Right ventricle myocardium superior (tissue), 1 donor: ENCODE data around the gene NADSYN1. TPM values are rescaled to one million over a fixed set of nuclear protein-coding genes. Genes with fewer than 3 reads are reported as not detected.
"Not testable (repeated sequence)": the region's sequence is repeated elsewhere in the genome, so short reads cannot be mapped to it uniquely, and the experiment has no call there.

ENCODE experiments used
- ATAC-seq: fragments of 200-7000 bp; cut with Tn5 transposase; one replicate; pipeline ENCODE4 v1.9.1; 2020; ENCODE audit warnings: mild to moderate bottlenecking; ENCODE audit not compliant: poor library complexity
- DNase-seq: peaks from one replicate; pipeline ENCODE4 v3.0.0-alpha.2; 2020
- intact Hi-C: fragments of 100-400 bp; cut with DNase I; formaldehyde crosslinking; loops from one replicate; pipeline ENCODE4 v1.11.2; 2022
- long read RNA-seq: library from polyadenylated mRNA; unstranded; transcript quantifications from one replicate; pipeline ENCODE4 v2.0.0, GENCODE V29; 2021
- total RNA-seq: library from RNA; stranded (reverse); fragmentation: NEBNext Ultra II Directional; extraction: Animal tissue kit (Norgen Biotek cat#: 25700); gene quantifications from one replicate; pipeline ENCODE4 v1.2.1, GENCODE V29; 2021
- donor health status: DM: no; HTN: yes; CAD: no; lungs with severe emphysema.

Gene NADSYN1
- total RNA-seq, result 18.5 TPM
- long read RNA-seq, transcript NADSYN1-201 (21 exons, 2,773 nt), result major isoform, 17 of 27 reads
- long read RNA-seq, partial matches to known transcripts, result 3 of 27 reads
- long read RNA-seq, other reads (novel, unspliced or antisense), result 6 of 27 reads

DNA sequence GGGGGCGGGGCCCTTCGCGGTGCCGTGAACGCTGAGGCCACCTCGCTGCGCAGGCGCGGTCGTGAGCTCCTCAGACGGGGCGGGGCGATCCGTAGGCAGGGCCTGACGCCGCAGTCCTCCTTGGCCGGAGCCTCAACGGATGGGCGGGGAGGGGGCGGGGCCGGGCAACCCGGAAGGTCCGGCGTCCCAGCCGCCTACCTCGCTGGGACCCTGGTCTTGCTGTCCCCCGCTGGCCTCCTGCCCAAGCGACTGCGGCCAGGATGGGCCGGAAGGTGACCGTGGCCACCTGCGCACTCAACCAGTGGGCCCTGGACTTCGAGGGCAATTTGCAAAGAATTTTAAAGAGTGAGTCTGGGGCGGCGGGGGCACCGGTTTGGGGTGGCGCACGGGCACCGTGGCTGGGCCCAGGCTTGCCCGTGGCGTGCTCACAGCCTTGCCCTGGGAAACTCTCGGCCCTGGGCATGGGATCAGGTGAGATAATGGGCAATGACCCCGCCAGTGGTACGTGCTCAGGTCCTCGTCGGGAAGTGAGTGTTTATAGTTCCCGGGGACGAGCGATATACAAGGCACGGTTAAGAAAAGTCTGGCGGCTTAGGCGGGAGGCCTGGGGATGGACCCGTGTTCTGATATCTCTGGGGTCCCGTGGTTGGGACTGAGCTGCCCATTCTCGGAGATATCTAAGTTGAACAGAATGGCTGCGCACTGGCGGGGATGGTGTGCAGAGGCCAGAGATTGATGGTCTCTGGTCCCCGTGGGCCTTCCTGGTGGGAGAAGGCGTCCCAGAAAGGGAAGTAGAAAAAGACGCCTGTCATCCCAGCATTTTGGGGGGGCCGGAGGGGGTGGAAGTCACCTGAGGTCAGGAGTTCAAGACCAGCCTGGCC is at the start of gene NADSYN1:
NADSYN1 (plus strand) TSS at position 167 of the 881 bp plus-strand sequence; CDS start at position 261, 94 bp downstream.
- intact Hi-C loops, result no loop called here
- DNase-seq (peak; percentile 99), ATAC-seq (peak; percentile 93)

GRCh38 chr11:71404209-71404608 is 48.8 kb upstream of the NADSYN1 start:
- no peak for ATAC-seq
- no peak for DNase-seq
- intact Hi-C loops, result no loop called here

DNA sequence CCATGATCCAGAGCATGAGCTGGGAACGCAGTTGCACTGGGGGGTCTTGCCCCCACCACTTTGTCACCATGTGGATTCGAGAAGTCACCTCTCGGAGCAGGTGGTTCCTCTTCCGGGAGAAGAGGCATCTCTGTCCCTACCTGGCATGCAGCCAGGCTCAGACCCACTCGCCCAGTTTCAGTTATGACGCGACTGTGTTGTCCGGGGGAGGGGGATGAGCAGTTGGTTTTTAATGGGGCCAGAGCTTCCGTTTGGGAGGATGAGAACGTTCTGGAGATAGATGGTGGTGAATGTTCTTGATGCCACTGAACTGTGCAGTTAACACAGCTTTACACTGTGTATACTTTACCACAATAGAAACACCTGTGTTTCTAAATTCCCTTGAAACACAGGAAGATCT is 46.3 kb upstream of the NADSYN1 start:
- DNase-seq (no peak), ATAC-seq (no peak)
- intact Hi-C loops, result no loop called here

DNA sequence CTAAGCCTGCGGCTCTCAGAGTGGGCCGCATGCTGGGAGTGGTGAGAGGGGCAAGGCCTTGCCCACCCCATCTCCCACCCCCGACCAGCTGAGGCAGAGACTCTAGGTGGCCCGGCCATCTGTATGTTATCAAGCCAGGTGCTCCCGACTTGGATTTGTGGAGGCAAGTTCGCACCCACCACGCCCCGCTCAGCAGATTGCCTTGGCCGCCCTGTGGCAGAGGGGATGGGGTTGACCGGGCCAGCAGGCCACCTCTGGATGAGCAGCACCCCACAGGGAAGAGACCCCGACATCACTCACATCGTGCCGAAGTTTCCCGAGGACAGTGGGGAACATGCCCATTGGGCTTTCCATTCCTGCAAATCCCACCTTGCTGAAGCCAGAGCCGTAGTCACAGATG is 45.6 kb upstream of the NADSYN1 start:
- intact Hi-C loops, result no loop called here
- DNase-seq, result no peak
- ATAC-seq, result no peak

DNA sequence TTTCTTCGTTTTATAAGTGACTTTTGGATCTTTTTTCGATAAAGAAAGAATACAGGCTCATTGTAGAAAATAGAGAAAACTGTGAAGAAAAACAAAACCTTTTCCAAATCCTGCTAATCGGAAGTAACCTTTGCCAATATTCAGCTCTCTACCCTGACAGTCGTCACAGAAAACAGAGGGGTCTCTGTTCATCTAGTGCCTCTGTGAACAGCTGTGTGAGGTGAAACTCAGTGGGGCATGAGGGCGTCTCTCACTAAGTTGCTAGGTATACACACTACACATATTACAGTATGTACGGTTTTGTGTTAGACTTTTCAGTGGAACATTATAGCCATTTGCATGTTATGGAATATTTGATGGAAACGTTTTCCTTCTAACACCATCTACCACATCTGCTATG is 44.2 kb upstream of the NADSYN1 start:
- no peak for DNase-seq
- intact Hi-C loops, result no loop called here
- ATAC-seq, result no peak

DNA sequence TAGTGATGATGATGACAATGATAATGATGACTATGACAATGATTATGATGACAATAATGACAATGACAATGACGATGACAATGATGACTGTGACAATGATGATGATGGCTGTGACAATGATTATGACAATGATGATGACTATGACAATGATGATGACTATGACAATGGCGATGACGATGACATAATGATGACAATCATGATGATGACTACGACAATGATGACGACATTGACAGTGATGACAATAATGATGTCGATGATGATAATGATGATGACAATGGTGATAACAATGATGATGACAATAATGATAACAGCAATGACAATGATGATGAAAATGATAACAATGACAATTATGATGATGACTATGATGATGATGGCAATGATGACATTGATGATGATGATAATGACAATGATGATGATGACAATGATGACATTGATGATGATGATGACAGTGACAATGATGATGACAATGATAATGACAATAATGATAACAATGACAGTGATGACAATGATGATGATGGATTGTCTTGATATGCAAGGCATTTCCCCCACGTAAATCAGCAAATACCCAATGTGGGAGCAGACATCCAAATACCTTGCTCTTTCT is 42.5 kb upstream of the NADSYN1 start:
- DNase-seq (no peak), ATAC-seq (no peak)
- intact Hi-C loops, result no loop called here

DNA sequence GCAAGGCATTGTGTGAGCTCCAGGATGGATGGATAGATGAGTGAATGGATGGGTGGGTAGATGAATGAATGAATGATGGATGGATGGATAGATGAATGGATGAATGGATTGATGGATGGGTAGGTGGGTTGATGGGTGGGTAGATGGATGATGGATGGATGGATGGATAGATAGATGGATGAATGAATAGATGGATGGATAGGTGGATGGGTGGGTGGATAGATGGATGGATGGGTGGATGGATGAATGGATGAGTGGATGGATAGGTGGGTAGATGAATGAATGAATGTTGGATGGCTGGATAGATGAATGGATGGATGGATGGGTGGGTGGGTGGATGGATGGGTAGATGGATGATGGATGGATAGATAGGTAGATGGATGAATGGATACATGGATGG is 38.4 kb upstream of the NADSYN1 start:
- intact Hi-C loops, result no loop called here
- ATAC-seq (no peak), DNase-seq (no peak)

DNA sequence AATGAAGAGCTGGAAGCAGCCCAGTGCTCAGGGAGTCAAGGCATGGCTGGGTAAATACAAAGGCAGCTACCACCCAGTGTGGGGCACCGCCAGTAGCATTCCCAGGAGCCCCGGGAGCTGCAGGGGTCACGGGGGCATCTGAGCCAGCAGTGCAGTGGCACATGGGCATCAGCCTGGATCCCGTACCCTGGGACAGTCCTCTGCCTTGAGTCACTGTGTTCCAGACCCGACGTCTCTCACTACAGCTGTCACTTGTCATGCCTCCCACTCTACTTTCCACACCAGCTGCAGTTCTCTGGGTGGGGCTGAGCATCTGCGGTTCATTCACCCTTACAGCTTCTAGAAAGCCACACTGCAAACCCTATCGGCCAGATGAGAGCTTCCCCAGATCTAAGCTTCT is 34.4 kb upstream of the NADSYN1 start:
- ATAC-seq, result no peak

GRCh38 chr11:71420455-71421241 is 32.4 kb upstream of the NADSYN1 start:
- peak; percentile 80 for ATAC-seq
- intact Hi-C loops, result no loop called here

More for the DNA sequence above, 34.4 kb upstream of the NADSYN1 start:
- DNase-seq, result no peak
- intact Hi-C loops, result no loop called here

DNA sequence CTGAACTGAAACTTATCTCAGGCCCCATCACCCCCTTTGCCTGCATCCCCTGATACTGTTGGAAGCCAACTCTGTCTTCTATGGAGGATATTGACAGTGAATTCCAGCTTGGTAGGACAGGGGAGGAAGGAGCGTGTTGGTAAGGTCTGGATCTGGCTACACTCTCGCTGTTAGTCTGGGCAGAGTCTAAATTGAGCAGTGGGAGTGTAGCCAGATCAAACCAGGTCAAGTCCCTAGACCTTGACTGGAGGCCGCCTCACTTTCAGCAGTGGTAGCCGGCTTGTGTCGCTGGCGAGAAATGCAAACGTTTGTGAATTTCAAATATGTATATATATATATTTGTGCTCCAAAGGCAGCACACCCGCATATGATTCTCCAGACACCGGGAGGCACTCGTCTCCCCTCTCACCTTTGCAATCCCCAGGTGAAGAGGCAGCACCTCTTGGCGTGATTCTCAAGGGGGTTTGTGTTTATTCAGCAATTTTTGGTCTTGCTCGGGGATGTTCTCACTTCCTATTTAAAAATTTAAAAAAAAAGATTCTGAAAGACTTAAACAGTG is 31.5 kb upstream of the NADSYN1 start:
- ATAC-seq, result peak; percentile 77
- no peak for DNase-seq
- intact Hi-C loops, result no loop called here

More at GRCh38 chr11:71420455-71421241, 32.4 kb upstream of the NADSYN1 start:
- no peak for DNase-seq

GRCh38 chr11:71422318-71422717 is 30.7 kb upstream of the NADSYN1 start:
- intact Hi-C loops, DNase-seq, ATAC-seq: not testable (repeated sequence)

DNA sequence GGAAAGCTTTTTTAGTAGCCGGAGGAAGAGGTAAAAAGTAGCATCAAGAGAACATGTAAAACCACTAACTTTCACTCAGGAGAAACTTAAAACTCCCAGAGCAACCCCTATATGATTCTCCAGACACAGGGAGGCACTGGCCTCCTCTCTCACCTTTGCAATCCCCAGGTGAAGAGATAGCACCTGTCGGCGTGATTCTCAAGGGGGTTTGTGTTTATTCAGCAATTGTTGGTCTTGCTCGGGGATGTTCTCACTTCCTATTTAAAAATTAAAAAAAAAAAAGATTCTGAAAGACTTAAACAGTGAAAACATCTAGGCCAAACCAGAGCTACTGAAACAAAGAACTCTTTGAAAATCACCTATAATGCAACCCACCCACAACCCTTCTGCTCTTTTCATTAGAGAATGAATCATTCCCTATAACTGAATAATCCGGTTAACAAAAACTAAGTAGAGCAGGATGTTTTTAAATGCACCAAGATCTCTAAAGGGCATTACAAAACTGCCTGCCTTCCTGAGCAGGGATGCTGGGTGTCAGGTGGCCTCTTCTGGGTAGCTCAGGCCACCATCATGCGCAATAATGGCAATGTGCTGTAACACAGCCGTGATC is 29.7 kb upstream of the NADSYN1 start:
- intact Hi-C loops, result no loop called here
- no peak for DNase-seq
- no peak for ATAC-seq

DNA sequence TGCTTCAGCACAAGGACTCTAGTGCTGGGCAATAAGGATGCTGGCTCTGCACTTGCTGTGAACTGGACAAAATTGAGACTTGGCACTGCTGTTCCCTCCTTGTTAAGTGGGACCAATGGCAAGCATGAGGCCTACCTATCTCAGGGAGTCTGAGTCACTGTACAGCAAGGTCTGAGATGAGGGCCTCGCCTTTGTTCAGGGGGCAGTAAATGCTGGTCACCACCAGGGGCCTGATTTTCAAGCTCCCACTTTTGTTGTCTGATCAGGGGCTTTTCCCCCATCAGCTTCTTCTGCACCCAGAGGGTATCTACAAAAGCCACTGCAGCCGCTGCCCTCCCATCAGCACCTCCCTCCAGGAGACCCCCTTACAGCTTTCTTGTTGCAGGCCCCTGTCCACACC is 27.6 kb upstream of the NADSYN1 start:
- DNase-seq (no peak), ATAC-seq (no peak)
- intact Hi-C loops, result no loop called here

- intact Hi-C loops, result no loop called here
- ATAC-seq, result no peak
Observed at GRCh38 chr11:71425860-71426259, 27.1 kb upstream of the NADSYN1 start.

DNA sequence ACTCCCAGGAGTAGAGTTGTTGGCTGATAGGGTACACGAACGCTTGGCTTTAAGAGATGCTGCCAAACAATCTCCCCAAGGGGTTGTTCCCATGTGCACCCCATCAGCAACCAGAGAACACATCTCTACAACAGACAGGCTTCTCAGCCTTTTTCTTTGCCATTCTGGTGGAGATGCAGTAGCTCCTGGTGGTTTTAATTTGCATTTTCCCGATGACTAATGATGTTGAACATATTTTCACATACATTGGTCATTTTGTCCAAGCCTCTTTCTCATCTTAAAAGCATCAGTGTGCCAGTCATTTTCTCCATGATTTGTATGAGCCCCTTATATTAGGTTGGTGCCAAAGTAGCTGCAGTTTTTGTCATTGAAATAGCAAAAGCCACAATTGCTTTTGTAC is 26.6 kb upstream of the NADSYN1 start:
- DNase-seq (no peak), ATAC-seq (no peak)
- intact Hi-C loops, result no loop called here

More at GRCh38 chr11:71425860-71426259, 27.1 kb upstream of the NADSYN1 start:
- no peak for DNase-seq

DNA sequence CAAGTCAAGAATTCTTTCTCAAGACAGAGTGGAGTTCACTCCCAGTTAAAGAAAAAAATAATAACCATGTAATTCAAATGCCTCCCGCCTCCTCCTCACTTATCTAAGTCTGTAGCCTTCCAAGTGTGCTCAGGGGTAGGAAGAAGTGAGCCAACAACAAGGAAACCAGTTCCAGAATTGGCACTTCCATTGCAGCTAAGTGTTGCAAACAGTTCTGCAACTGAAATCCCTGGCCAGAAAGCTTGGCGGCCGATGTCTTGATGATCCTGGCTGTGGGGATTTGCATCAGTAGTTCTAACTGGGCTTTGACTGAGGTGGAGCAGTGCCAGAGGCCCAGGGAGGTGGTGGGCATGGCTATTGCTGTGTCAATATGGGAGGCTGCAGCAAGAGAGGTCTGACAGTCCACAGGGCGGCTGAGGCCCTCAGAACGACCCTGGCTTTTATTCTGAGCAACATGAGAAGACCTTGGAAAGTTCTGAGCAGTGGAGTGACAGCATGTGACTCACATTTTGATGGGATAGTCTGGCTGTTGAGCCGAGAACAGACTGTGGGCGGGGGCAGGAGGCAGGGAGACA is 24.1 kb upstream of the NADSYN1 start:
- DNase-seq (peak; percentile 83), ATAC-seq (peak; percentile 68)
- intact Hi-C loops, result no loop called here

DNA sequence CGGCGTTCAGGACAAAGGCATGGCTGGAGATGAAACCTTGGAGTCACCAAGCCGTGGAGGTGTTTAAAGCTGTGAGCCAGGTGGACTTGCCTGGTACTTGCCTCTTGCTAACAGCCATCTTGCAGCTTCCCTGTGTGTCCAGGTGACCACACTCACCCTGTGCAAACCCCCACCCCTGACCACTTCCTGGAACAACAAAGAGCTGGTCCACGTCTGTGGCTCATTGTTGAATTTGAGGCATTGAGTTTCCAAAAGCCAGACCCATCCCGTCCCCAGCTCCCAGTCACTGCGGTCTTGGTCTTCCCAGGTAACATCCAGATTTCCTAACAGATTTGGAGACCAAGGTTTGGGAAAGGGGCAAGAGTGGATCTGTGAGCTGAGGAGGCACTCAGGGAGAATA is 23.3 kb upstream of the NADSYN1 start:
- intact Hi-C loops, result no loop called here

DNA sequence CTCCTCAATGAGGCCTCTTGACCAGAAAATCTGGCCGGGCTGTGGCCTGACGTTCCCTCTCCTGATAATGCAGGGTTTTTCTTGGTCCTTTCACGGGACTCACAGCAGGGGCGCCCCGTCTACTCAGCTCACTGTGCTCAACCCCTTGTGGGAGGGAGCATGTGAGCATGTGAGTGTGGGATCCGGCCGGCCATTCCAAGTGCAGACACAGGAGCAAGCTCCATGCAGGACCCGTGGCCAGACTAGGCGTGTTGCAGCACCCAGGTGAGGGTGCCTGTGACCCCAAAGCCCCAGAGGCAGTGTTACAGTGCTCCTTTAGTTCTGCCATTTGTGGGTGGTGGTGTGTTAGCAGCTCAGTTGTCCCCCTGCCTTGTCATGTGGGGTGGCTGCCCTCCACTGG is 22.8 kb upstream of the NADSYN1 start:
- intact Hi-C loops, result no loop called here
- ATAC-seq (no peak), DNase-seq (no peak)

More for the DNA sequence above, 23.3 kb upstream of the NADSYN1 start:
- no peak for DNase-seq
- ATAC-seq, result no peak
